ENCODE measurements around the gene C7orf25.

C7orf25 gene

DNA sequence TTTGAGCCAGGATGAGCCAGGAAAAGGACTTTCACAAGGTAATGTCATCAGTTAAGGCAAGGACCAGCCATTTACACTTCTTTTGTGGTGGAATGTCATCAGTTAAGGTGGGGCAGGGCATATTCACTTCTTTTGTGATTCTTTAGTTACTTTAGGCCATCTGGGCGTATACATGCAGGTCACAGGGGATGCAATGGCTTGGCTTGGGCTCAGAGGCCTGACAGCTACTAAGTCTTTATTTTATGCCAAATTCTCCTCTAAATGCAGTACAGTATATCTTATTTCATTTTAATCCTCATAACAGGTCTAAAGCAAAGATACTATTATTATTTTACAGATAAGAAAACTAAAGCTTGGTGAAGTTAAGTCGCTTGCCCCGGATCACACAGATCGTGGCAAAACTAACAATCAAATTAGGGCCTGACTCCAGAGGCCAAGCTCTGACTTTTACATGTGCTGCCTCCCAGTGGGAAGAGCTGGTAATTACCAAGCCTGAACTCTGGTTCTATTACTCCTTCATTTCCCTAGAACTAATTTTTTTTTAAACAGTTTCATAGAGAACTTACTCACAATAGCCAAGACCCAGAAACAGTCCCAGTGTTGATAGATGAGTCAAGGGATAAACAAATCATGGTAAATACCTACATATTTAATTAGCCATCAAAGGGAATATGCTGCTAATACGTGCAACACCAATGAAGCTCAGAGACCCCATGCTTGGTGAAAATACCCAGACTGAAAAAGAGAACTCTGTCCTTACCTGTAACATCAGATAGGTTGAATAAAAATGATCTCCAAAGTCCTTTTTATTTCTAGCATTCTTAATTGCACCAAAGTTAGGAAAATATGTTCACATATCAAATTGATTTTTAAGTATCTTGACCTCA is 35.4 kb downstream of the C7orf25 start:
- peak; percentile 58 for DNase-seq

DNA sequence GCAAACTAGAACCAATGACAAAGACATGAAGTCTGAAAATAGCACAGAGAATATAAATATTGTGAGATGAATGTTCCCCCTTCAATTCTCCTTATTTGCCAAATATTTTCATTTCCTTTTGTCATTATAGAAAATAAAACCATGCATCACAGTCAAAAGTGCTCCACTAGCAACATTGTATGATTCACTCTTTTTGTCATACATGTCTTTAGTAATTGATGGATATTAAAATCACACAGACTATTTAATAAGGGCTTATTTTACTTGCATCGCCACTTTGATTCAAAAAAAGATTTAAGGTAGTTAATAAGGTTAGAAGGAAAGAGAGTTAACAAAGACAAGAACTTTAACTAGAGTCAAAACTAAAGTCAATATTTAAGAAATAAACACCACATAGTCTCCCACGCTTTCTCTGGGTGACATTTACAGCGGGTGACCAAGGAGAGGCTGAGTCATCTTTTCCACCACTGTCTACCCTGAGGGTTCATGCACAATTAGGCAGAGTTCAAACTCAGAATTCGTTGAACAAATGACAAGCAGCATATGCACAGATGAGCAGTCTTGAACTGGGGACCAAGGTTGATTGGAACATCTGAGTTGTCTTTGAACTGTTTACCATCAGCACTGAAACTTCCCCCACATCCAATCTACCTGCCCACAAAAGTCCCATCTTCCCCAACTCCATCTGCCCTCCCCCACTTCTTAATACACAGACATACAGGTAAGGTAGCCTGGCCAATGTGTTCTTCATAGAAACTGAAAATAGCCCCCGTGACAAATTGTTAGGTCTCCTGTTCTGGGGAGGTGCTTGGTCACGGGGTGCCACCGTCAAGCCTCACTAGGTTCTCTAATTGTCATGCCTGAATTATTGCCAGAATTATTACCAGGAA is 42.5 kb downstream of the C7orf25 start:
- DNase-seq: no peak

DNA sequence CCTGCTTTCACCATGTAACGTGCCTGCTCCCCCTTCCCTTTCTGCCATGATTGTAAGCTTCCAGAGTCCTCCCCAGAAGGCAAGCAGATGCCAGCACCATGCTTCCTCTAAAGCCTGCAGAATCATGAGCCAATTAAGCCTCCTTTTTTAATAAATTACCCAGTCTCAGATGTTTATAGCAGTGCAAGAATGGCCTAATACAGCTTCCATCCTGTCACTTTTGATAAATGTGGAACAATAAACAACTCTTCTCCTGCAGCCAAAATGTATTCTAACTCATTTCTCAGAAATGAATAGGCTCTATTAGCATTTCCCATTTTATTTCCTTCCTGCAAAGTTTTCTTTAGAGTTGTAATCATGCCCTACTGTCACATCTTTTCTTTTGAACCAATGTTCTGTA is 43.4 kb downstream of the C7orf25 start:
- no peak for DNase-seq
